ENCODE measurements around the gene STAP1.

Gene STAP1

DNA sequence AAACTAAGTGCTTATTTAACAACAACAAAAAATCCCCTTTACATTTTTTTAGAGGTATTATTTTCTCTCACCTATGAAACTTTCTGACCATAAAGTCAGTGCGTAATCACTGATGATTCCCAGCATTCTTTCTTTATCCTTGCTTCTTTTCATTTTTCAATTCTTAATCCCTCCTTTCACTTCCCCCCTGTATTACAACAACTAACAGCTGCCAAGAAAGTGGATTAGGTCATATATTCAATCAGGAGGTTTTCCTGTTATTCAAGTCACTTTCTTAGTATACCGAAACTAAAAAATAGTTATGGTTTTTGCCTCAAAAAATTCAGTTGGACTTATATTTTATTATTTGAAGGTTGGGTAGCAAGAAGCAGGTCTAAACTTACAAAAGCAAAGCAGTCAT lies 2.1 kb upstream of the STAP1 start:
- no peak for DNase-seq

DNA sequence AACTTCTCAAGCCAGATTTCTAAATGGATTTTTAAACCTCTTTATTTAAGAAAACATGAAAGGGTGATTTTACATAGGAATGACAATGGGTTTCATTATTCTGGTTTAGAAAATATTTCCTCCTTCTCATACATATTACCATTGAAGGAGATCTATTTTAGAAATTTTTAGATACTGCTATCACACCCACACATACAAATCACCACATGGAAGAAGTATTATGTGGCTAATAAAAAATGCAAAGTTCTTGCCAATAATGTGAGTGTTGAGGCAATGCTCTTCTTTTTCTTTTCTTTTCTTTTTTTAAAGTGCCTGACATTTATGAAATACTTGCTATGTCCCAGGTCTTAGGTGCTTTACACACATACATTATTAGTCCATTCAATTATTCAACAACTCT lies 6.8 kb downstream of the STAP1 start:
- DNase-seq = no peak

DNA sequence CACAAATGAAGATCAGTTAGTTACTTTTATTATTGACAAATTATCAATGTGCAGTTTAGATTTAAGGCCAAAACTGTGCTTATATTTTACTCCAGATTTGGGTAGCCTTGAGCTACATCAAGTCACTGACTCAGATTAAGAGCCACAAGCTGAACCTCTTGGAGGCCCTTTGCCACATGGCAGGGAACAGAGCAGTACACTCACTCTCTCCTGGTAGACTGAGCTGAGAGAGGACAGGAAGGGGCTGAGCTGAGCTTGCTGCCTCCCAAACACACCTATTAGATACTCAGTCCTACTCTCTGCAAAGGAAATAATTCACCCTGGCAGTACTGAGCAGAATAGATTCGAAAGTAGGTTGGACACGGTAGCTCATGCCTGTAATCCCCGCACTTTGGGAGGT lies 7.8 kb downstream of the STAP1 start:
- DNase-seq = no peak

DNA sequence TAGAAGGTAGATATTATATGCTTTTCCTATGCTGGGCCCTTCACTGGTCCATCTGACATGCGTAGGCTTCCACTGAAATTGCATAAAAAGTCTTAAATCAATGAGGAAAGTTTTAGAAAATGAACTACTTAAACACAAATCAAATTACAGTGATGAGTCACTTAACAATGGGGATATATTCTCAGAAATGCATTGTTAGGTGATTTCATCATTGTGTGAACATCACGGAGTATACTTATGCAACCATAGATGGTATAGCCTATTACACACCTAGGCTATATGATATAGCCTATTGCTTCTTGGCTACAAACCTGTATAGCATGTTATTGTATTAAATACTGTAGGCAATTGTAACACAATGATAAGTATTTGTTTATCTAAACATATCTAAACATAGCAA lies 10.3 kb downstream of the STAP1 start:
- no peak for DNase-seq

DNA sequence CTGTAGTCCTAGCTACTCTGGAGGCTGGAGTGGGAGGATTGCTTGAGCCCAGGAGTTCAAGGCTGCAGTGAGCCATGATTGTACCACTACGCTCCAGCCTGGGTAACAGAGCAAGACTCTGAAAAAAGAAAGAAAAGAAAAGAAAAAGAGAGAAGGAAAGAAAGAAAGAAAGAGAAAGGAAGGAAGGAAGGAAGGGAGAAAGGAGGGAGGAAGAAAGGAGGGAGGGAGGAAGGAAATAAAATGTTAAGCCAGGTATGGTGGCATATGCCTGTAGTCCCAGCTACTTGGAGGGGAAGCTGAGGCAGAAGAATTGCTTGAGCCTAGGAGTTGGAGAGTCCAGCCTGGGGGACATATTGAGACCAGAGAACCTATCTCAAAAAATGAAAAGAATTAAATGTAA lies 12.0 kb downstream of the STAP1 start:
- no peak for DNase-seq

DNA sequence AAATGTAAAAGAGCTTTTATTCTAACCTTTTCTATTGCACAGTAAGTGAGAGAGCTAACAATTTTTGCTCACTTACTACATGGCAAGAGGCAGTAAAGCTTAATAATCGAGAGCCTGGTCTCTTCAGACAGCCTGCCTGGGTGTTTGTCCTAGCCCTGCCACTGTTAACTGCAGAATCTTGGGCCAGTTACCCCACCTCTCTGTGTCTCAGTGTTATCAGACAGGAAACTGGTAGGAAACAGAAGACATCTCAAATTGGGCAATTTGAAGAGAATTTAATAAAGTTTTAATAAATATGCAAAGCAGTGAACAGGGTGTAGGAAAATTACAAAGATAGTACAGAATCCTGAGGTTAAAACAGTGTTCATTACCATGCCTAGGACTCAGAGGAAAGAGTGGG lies 13.4 kb downstream of the STAP1 start:
- no peak for DNase-seq

DNA sequence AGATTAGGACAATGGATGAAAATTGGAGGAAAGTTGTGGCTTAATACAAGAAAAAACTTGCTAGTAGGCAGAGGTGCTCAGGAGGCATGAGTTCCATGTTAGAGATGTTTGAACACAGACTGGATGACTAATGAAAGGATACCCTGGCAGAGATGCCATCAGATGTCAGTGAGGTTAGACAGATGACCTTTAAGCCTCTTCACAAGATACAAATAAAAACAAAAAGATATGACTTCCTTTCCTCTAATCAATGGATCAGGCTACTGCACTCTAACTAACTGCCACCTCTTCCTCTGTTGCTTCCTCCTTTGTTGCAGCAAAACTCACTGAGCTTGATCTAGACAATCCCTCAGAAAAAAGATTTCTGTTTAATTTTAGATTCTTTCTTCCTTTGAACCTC lies 14.7 kb downstream of the STAP1 start:
- no peak for DNase-seq

DNA sequence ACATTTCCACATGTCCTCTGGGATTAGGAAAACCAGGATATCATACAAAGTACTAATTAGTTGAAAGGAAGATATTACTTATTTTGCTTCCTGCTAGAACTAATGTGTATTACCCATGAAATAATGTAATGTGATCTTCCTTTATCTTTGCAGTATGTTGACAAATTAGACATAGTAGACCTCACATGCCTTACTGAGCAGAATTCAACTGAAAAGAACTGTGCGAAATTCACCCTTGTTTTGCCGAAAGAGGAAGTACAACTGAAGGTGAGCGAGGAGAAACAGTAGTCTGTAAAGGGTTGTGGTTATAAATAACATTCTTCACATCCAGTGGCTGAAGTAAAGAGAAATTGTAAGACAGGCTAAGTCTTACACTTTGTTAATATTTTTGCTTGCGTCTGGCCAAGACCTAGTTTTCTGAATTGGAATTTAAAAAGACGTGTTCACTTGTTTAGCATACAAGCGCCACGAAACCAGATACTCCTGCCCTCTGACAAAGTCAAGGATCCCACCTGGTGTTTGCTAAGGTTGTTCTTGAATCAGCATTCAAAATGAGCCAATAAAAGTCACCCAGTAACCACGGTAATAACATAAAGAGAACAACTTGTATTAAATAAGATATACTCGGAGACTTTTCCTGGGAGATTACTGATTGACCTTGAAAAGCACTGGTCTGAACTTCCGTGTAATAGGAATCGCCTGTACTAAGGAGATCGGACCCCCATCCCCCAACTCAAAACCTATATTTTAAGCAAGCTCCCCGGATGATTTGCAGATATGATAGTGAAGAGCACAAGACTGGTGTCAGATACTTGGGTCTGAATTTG lies 16.9 kb downstream of the STAP1 start:
- DNase-seq = no peak

DNA sequence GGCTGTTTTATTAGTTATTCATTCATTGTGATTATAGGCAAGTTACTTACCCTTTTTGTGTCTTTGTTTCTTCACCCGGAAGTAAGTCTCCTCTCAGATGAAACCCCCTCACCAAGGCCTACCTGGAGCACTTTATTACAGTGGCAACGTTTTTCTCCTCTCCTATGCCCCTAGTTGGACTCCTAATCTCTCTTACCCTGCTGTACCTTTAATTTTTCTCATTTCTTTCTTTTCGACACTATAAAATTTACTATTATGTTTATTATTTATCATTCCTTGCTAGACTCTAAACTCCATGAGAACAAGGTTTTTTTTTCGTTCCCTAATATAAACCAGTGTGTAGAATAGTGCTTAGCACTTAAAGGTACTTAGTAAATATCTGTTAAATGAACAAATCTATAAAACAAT lies 17.5 kb downstream of the STAP1 start:
- no peak for DNase-seq

DNA sequence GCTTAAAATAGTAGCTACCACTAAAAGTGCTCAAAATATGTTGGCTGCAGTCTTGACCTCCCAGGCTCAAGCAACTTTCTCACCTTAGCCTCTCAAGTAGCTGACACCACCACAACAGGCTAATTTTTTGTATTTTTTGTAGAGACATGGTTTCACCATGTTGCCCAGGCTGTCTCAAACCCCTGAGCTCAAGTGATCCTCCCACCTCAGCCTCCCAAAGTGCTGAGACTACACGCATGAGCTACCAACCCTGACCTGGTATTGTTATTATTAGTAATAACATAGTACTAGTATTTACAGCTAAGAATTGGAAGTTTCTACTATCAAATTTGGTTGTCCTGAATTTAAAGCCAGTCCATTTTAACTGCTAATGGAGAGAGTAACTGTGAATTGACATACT lies 18.0 kb downstream of the STAP1 start:
- no peak for DNase-seq

DNA sequence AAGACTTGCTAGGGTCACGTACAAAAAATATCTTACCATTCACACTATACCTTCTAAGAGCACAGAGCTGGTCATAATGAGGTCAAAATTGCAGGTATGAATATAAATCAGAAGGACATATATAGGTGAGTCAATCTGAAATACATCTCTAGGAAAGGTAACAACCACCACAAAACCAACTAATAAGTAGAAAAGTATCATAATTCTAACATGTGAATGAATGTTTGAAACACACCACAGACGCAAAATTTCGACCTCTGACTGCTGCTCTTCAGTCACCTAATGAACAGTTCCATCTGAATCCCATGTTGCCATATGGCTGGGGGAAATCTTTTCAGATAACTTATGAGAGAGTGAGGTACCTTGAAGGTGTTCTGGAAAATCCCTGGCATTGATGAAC lies 22.1 kb downstream of the STAP1 start:
- no peak for DNase-seq

DNA sequence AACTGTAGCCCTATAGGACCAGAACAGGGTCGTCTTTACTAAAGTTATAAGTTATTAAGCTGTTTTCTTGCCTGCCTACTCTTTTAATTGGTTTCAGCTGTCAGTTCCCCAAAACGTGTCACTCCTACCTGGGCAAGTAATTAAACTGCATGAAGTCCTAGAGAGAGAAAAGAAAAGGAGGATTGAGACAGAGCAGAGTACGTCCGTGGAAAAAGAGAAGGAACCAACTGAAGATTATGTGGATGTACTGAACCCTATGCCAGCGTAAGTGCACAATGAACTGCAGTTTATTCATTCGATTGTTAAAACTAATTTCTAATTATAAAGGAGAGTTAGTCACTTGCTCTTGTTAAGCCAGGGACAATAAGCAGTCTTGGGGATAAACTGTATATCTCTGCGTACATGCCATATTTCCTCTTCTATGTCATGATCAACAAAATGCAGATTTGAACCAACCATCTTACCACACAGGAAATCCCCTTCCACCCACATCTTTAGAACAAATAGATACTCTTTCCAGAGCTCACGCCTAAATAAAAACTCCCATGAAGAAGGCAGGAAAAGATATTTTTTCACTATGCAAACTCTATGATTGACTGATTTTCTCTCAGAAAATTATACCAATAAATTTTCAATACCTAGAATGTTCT lies 22.8 kb downstream of the STAP1 start:
- DNase-seq = no peak

DNA sequence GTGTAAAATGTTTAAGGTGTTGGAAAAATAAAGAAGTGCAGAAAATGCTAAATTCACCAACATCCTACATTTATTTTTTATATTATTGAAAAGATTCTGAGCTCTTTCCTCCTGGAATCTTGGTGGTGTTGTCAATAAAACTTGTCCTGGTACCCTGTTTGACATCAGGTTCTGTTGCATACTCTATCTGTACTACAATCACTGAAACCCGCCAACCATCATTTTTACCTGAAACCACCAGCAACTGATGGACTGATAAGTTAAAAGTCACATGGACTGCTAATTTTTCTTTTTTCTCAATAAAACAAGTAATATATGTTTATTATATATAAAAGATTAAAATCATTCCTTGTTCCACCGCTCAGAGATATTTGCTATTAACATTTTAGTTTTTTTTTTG lies 23.4 kb downstream of the STAP1 start:
- no peak for DNase-seq

DNA sequence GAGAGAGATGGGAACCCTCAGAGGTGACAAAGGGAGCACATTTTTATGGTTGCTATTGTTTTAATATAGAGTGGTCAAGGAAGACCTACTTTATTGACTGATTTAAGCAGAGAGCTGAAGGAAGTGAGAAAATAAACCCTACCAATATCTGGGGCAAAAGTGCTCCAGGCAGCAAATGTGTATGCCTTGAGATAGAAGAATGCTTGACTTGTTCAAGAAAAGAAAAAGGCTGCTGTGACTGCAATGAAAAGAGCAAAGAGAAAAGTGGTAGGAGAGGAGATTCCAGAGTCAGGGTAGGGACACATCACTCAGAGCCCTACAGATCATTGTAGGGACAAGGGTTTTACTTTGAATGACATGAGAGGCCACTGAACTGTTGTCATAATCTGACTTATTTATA lies 26.0 kb downstream of the STAP1 start:
- DNase-seq = no peak

DNA sequence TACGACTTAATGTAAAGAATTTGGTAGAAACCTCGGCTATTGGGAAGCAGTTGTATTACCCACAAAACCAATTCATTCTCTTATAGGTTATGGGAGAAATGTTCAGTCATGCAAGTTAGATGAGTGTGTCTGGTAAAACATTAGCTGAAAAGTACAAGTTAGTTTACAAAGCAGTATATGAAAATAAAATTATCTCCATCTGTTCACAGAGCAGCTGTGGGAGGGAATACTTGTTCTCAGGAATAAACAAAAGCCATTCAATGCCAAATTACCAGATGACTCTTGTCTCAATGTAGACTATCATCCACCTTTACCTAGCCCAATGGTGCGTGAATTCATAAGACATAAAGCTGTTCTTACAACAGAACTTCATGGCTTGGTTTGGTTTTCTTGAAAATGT lies 28.6 kb downstream of the STAP1 start:
- DNase-seq = no peak

DNA sequence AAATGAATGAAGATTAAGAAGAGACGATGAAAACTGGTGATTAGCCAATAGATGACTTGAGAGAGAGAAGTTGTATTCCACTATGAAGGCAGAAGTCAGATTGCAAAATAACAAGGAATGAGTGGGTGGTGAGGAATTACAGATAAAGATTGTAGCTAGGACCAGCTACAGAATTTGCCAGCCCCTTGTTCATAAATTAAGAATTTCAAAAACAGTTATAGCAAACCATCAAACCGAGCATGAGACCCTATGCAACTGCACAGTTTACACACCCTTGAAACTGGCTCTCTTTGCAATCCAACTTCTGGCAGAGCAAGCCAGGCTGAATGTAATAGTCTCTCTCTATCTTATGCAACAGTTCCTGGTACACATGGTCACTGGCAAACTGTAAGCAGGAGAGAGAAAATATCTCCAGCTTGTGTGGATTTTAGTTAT lies 35.2 kb downstream of the STAP1 start:
- DNase-seq = no peak

DNA sequence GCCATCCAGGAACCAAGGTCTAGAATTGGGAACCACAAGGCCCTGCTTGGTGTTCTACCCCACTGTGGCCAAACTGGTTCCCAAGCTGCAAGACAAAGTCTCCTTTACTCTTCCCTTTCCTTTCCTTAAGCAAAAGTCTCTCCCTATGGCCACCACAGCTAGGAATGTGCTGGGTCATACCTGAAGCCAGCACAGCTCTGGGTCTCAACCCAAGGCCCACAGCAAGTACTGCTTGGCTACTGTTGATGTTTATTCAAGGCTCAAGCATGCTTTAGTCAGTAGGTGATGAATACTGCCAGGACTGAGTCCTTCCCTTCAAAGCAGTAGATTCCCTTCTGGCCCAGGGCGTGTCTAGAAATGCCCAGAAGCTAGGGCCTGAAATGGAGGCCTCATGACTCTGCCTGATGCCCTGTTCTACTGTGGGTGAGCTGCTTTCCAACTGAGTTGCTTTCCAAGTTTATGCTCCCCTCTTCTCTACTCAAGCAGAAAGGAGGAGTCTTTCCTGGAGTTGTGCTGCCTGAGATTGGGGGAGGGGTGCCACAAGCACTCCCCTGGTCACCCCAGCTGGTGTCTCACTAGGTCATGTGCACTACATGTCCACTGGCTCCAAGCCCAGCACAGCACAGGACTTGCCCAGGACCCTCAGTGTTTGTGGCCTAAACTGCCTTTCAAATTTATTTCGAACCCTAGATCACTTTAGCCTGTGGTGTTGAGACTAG lies 44.9 kb downstream of the STAP1 start:
- no peak for DNase-seq

DNA sequence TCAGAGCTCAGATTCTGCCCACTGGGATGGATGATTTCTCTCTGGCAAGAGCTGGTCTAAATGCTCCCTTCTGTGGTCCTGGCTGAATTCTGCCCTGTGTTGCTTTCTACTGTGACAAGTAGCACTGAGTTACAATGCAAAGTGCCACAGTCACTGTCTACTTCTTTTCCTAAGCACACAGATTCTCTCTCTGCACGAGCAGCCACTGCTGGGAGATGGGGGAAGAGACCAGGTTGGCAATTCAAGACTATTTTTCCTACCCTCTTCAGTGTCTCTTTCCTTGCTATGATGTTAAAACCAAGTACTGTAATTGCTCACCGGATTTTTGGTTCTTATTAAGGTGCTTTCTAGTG lies 45.5 kb downstream of the STAP1 start:
- DNase-seq = no peak

DNA sequence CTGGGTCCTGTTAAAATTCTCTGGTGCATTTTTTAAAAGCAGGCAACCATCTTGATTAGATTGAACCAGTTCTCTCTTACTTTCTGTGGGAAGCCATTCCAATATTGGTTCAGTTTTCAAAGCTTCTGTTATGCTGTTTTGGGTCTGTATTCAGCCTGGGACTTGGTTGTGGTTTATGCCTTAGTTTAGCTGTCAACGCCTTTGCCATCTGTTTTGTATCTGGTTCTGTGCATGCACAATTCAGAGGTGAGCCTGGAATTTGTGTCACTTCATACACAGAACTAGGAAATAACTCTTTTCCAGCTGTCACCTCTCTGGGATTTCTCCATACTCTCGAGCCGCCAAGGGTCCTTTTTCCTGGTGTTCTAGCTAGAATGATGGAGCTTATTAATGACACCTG lies 46.2 kb downstream of the STAP1 start:
- no peak for DNase-seq

DNA sequence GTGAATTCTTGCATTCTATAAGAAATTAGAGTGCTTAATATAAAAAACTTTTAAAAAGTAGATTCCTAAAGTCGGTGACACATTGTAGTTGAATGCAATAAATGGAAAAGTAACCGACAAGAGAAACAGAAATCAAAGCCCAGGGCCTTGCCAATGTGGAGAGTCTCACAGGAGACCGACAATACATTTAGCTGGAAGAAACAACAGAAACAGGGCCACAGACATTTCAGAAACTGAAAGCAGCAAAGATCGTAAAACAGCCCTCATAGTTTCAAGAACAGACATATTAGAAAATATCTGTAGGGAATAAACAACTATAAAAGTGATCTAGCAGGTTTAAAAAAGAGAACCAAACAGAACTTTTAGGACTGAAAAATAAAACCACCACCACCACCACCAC lies 49.5 kb downstream of the STAP1 start:
- DNase-seq = no peak

DNA sequence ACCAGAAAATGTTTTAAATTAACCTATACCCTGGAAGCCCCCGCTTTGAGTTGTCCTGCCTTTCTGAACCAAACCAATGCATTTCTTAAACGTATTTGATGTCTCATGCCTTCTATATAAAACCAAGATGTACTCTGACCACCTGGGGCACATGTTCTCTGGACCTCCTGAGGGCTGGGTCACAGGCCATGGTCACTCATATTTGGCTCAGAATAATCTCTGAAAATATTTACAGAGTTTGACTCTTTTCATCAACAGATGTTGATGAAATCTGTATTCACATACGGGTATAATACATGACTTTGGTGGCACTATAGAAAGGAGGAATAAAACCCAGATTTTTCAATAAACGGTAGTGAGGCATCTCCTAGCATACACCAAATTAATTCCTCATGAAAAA lies 55.7 kb downstream of the STAP1 start:
- DNase-seq = no peak

DNA sequence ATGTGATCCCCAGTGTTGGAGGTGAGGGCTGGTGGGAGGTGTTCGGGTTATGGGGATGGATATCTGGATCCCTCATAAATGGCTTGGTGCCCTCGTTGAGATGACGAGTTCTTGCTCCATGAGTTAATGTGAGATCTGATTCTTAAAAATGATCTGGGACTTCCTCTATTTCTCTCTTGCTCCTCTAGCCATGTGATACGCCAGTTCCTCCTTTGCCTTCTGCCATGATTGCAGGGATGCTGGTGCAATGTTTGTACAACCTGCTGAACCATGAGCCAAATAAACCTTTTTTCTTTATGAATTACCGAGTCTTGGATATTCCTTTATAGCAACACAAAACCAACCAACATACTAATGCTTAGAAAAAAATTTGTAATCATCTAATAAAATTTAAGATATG lies 56.6 kb downstream of the STAP1 start:
- DNase-seq = no peak

DNA sequence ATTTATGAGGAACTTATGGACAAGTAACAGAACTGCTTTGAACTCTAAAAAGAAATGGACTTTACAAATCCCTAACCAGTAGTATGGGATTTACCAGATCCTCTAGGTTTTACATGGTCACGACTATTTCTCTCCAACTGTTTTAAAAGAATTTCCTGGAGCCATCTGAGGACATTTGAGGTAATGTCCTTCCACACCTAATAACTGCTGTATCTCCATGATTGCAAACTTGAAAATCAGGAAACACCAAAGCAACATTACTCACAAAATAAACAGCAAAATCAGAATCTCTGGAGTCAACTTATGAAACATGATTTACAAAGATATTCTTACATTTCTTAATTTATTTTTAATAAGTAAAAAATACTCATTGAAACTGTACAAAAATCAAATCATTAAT lies 58.0 kb downstream of the STAP1 start:
- no peak for DNase-seq

DNA sequence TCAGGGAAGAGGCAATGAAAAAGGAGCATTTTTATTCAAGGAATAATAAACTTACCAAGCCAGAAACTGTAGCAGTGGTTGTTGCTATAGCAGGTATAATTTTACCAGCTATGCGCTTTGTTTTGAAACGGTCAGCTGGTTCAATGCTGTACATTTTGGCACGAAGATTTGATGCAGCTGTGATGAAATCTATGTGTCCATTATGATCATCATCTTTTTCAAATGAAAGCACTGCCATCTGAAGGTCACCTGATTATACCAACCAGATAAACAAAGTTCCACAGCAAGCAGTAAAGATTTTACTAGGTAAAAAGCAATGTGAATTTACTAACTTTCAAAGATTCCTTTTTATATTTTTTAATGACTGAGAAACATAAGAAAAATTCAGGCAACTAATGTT lies 66.4 kb downstream of the STAP1 start:
- no peak for DNase-seq
